GM03348 (cell line): ENCODE results near the gene KRT16.
"Not testable (repeated sequence)": the region's sequence is repeated elsewhere in the genome, so short reads cannot be mapped to it uniquely, and the experiment has no call there.

Experiments used
- DNase-seq: peaks from one replicate; pipeline ENCODE4 v3.0.0; 2012; ENCODE audit warnings: low spot score

KRT16 gene

GRCh38 chr17:41615454-41615853 lies 2.9 kb upstream of the KRT16 start:
- DNase-seq: no peak

DNA sequence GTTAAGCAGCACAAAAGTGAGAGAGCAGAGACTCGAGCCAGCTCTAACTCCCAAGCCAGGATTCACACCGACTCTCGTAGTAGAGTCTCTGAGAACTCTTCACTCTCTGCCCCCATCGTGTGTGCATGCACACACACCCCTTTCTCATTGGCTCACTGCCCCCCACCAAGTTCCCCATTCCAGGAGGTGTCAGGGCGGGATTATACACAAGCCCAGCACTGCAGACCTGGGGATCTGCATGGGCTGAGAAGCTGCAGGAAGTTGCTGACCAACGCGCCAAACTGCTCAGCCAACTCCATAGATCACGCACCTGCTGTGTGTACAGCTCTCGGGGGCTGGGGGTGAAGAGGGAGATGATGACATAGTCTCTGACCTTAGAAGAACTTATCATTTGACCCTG lies 2.2 kb upstream of the KRT16 start:
- not testable (repeated sequence) for DNase-seq

DNA sequence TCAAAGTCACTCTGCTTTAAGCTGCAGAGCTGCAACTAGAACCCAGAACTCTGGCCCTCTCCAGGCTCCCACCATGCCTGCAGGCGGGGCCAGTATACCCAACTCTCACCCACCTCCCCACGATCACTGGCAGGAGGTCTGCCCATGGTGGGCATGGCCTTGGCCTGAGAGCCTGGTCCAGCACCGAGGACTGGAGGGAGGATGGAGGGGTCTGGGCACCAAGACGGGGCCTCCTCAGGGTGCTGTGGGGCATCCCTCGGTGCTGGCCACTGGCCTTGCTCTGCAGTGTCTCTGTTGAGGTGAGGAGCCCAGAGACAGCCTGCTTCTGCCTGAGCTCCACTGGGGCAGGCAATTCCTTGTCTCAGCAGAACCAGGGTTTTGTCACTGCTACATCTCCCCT lies 1.5 kb upstream of the KRT16 start:
- no peak for DNase-seq

DNA sequence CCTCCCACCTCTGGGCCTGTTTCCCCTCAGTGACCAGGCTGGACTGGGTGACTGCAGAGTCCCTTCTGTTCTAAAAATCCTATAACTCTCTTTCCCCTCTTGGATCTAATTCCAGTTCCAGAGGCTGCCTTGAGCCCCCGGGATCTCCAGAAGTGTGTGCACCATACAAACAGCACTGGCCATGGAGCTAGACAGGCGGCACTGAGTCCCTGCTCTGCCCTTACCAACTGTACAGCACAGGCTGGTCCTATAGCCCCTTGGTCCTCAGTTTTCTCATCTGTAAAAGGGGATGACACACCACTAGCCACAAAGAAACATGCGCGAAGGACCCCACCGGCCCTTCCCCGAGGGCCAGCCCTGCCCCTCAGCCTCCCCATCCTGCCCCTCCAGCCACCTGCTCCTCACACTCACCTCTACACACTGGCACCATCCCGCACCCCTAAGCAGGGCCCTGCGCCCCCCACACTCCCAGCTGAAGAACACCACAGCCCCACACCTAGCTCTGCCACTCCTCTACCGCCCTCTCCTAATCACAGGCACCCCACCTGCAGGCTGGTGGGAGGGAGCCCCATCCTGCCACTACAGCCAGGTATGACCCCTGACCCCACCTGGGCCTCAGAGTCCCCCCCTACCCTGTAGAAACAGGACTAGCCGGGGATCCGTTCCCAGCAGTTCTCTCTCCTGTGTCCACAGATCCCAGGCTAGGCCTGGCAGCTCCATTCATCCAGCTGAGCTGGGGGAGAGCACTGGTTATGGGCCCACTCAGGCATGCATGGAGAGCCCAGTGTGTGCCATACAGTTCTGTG lies 913 bp upstream of the KRT16 start:
- DNase-seq: no peak

DNA sequence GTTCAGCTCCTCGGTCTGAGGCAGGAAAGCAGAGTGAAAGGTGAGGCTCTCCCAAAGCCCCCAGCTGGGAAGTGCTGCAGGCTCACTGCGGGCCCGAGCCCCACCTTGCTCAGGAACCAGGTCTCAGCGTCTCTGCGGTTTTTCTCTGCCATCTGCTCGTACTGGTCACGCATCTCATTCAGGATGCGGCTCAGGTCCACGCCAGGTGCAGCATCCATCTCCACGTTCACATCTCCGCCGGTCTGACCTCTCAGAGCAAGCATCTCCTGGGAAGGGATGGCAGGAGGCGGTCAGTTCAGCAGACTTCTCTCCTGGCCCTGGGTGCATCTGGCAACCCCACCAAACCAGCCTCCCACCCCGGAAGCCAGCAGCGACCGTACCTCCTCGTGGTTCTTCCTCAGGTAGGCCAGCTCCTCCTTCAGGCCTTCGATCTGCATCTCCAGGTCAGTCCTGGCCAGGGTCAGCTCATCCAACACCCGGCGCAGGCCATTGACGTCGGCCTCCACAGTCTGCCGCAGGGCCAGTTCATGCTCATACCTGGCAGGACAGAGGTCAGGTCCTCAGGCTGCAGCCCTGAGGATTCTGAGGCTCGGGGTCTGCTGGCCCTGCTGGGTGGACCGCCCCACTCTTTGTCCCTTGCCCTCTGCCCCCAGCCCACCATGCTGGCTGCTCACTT lies 1.5 kb downstream of the KRT16 start:
- no peak for DNase-seq

- DNase-seq: not testable (repeated sequence)
These were observed 2.5 kb downstream of the KRT16 start for GRCh38 chr17:41610061-41610517.

DNA sequence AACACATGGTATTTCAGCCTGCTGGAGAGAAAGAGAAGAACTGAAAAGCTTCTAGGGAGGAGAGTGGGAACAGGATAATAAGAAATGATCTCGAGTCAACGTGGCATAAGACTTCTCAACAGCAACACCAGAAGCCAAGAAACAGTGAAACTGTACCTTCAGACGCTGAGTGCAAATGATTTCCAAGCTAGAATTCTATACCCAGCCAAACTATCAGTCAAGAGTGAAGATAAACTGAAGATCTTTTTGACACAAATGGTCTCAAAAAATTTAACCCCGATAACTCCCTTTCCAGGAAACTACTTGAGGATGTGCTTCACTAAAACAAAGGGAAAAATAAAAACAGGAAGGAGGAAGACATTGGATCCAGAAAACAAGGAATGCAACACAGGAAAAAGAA lies 5.6 kb downstream of the KRT16 start:
- DNase-seq: not testable (repeated sequence)

DNA sequence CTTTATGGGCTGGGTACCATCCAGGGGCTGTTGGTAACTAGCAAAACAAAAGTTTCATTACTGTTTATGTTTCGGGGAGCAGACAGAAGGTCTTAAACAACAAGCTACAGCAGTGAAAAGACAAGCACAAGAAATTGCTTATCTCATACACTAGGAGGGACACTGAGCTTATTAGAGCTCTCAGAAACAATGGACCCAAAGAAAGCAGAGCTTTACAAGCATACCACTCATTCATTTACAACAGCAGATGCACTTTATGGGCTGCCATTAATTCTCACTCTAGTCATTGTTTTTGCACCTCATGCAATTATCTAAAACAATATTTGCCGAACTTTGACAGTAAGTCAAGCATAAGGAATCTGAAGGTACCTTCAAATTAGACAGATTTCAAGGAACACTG lies 10.0 kb downstream of the KRT16 start:
- no peak for DNase-seq

GRCh38 chr17:41600318-41600717 lies 12.2 kb downstream of the KRT16 start:
- no peak for DNase-seq

DNA sequence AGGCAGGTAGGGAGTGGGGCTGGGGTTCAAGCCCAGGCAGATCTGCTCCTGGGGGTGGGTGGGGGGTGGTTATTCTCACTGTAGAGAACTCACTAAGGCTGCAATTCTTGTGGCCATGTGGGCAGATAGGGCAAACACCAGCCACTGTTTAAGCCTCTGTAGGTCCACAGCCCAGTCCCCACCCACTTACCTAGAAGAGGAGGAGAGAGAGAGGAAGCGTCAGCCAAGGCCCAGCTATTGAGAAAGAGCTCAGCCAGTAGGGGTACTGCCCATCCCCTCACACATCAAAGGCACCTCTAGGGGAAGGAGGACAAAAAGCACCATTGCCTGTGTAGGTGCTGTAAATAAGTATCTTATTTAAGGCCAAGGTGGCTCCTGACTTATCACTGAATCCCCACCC lies 12.9 kb downstream of the KRT16 start:
- no peak for DNase-seq

DNA sequence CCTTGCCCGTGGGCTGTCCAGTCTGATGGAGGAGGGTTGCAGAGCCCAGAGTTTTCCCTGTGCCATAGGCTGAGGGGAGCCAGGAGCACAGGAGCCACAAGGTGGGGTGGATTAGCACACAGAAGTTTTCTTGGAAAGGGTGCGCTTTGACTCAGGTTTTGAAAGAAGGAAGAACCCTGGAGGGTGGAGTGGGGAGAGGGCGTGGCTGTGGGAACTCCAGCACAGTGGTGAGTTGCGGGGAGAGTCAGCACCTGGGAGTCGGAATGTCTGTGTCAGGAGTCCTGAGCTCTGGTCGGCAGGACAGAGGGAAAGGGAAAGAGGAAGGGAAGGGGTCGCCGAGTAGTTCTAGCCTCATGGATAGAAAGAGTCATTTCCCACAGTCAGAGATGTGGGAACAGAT lies 17.0 kb downstream of the KRT16 start:
- no peak for DNase-seq

GRCh38 chr17:41594363-41594915 lies 18.1 kb downstream of the KRT16 start:
- DNase-seq: no peak

DNA sequence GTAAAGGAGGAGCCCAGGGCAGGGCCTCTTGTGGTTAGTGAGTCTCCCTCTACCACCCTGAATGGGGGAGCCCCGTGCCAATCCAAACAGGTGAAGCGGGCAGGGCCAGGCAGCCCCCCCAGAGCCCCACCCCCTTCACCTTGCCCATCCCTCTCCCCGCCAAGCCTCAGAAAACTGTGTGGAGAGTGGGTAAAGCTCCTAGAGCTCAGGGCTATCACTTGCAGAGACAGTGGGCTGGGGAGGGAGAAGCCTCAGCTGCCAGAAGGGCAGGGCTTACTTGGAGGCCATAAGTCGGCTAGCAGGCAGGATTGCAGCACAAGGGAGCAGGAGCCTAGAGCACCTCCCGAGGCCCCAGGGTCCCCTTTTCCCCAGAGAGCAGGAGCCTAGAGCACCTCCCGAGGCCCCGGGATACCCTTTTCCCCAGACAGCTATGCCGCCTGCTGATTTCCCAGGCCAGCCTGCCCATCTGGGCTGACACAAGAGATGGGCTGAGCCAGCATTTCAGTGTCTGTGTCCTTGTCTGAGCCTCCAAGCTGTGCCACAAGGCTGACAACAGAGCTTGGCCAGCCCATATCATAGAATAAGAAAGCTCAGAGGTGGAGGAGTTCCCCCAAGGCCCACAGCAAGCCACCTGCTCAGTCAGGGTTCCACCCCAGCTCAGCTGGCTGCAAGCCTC lies 19.1 kb downstream of the KRT16 start:
- no peak for DNase-seq

DNA sequence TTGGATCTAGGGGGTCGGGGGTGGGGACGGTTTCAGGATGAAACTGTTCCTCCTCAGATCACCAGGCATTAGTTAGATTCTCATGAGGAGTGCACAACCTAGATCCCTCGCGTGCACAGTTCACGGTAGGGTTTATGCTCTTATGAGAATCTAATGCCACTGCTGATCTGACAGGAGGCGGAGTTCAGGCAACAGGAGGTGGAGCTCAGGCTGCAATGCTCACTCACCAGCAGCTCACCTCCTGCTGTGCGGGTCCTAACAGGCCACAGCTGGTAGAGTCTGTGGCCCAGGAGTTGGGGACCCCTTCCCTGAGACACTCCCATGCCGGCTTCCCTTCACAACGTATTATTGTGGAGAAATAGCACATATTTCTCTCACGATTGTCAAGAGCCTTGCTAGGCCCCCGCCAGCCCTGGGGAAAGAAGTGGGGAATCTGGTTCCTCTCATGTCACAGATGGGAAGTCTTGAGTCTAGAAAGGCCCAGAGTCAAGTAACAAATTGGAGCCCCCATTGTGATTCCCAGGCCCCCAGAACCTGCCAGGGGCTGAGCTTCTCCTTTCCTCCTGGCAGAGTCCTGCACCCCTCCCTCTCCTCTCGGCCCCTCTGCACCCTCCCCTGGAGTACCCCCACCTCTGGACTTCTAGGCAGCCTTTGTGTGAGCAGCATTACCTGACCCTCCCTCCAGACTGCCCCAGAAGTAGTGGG lies 19.8 kb downstream of the KRT16 start:
- DNase-seq: no peak

DNA sequence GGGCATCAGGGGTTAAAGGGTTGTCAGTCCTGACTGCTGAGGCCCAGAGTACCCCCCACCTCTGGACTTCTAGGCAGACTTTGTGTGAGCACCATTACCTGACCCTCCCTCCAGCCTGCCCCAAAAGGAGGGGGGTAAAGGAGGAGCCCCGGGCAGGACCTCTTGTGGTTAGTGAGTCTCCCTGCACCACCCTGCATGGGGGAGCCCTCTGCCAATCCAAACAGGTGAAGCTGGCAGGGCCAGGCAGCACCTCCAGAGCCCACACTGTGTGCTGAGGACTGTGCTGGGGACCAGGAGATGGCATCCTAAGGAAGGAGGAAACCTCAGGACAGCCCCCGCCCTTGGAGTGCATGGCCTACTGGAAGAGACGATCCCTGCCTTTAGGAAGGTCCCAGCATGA lies 23.3 kb downstream of the KRT16 start:
- DNase-seq: no peak

DNA sequence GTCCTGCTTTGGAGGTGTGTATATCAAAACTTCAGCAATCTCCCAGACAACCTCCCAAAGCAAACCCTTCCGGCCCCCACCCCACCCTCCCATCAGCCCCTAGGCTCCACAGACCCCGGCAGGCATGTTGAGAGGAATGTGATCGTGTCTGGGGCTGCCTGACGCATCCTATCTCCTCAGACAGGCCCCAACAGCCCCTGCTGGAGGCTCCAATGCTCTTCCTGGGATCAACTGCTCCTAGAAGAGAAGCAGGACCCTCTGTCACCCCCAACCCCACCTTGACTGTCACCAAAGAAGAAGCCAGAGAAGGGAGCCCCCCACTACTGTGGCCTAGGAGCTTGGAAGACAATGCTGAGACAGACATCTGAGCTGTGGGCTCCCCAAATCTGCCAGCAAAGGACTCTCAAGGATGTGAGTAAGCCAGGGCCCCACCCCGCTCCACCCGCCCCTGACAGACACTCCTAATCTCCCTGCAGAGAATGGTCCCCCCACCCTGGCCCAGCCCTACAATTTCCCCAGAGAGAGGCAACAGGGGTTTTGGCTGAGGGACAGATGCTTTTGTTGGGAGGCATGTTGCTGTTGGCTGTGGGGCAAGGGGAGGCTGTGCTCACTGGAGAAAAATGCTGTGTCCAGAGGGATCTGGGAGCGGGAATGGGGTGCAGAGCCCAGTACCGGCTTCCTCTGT lies 24.3 kb downstream of the KRT16 start:
- no peak for DNase-seq

DNA sequence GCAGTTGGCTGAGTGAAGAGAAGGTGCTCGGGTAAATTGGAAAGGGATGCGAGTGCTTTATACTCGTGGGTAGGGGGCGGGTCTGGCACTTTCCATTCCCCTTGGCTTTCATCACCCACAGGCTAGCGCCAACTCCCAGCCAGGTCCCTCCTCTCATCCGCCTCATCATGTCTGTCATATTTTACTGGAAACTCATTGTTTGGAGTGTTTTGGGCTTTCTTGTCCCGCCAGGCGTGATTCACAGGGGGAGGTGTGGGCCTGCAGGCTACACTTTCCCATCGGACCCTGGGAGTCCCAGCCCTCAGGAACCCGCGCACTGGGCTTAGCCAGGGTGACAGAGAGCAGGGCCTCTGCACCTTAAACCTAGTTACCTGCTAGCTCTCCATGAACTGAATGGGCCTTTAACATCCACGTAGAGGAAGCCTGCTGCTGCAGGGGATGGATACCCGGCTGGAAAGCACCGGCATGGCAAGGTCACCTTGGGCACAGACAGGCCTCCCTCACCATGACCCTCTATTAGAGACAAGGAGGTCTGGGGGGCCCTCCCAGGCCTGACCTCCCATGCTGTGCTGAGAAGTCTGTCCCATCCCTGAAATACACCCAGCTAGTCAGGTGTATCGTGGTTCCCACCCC lies 25.6 kb downstream of the KRT16 start, which contains the start of gene KRT14:
TSS of gene KRT14 (minus strand) at position 33 of the 633 bp plus-strand sequence. CDS start 61 bp downstream, outside the sequence.
- DNase-seq: no peak

DNA sequence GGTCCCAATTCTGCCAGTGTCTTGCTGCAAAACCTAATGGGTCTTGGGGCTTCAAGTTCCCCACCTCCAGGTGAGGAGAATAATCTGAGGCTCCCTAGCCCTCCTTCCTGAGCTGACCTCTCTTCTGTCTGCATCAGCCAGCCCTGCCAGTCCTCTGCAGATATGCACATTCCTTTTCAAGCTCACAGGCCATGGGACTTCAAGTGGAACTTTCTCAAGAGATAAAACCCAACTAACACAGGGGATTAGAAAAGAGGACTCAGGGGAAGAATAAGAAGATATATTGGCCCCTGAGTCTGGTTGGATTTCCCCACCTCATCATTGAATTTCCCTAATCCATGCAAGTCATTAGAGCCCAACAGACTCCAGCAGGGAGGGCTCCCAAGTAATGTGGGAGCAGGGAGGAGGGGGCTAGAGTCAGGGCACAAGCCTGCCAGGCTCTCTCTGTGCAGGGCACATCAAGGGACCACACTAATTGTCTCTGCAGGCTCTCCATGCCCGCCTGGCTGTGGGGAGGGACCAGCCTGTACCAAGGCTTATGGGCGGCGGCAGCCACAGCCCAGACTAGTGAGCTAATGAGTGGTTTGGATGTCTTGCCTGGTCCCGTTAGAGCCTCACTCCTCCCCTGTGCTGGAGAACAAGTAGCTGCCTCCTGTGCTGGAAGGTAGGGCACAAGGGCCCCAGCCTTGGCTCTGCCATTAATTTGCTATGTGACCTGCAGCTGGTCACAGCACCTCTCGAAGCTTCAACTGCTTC lies 27.1 kb downstream of the KRT16 start:
- no peak for DNase-seq

DNA sequence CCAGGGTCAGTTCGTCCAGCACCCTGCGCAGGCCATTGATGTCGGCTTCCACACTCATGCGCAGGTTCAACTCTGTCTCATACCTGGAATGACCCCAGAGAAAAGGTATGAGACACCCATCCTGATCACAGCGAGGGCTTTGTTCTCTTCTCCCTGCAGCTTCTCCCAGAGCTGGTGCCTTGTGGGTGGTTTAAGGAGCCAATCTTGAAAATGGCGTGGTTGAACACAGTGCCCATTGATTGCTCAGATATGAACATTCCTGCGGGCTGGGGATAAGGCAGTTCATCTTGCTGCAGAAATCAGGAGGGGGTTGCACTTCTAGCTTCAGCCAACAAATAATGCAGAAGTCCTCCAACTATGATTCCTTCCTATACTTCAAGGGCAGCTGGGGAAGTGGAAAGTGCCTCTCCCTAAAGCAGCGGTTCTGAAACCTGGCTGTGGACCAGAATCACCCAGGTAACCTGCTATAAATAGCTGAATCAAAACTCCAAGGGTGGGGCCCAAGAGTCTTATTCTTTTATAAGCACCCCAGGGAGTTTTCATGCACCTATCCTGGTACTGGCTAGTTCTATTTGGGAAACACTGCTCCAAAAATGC lies 28.1 kb downstream of the KRT16 start:
- not testable (repeated sequence) for DNase-seq
